Right lobe of liver (tissue), 6 donors: ENCODE measurements around the gene ADAMTS14. TPM values are rescaled to one million over a fixed set of nuclear protein-coding genes. Genes with fewer than 3 reads are reported as not detected.

Source experiments
- ATAC-seq, 4 donors: fragments of 200-7000 bp; cut with Tn5 transposase; one replicate each; pipeline ENCODE4 v1.9.1; 2020; ENCODE audit warnings: mild to moderate bottlenecking in 4 of 4, moderate library complexity in 4 of 4
- DNase-seq, 3 donors: peaks; one replicate each; pipeline ENCODE4 v3.0.0-alpha.2; 2020
- H3K27ac ChIP-seq, 3 donors: fragments of 200-600 bp; one replicate each; pipeline ENCODE4 v1.8.0; 2022
- H3K27me3 ChIP-seq, 2 donors: fragments of 200-600 bp; one replicate each; pipeline ENCODE4 v1.8.0; 2022
- H3K36me3 ChIP-seq, 4 donors: fragments of 200-600 bp; sonication (generic) in 1 of 4; one replicate each; pipeline versions ENCODE4 v1.5.1 to v1.8.0; 2017 to 2022; ENCODE audit warnings: control low read depth in 1 of 4
- H3K4me1 ChIP-seq, 4 donors: fragments of 200-600 bp; sonication (generic) in 1 of 4; one replicate each; pipeline versions ENCODE4 v1.5.1 to v1.8.0; 2017 to 2022; ENCODE audit warnings: control low read depth in 1 of 4
- H3K4me3 ChIP-seq, 3 donors: fragments of 200-600 bp; one replicate each; pipeline ENCODE4 v1.8.0; 2022
- H3K9me3 ChIP-seq, 4 donors: fragments of 200-600 bp; sonication (generic) in 1 of 4; one replicate each; pipeline versions ENCODE4 v1.5.1 to v1.8.0; 2017 to 2022; ENCODE audit warnings: control low read depth in 1 of 4
- POLR2A ChIP-seq: fragments of 450-650 bp; IDR thresholded peaks from one replicate; pipeline ENCODE4 v1.6.1; 2017; ENCODE audit warnings: antibody characterized with exemption, mild to moderate bottlenecking
- WGBS: methylation state at CpG from one replicate; pipeline ENCODE4 v1.1.6; 2018; ENCODE audit warnings: low coverage, low lambda C conversion rate; ENCODE audit not compliant: insufficient coverage; ENCODE audit errors: missing lambda C conversion rate; 5-methylcytosine and 5-hydroxymethylcytosine counted together
- intact Hi-C, 2 donors: fragments of 100-400 bp; cut with DNase I; formaldehyde crosslinking; loops; one replicate each; pipeline versions ENCODE4 v1.11.2 to v1.14.1; 2022
- total RNA-seq, 6 experiments: library from RNA; depleted of rRNA in 2 of 6; stranded (reverse); fragments of >200 nt in 2 of 6; fragmentation: NEBNext Ultra II Directional in 3 of 6; extraction: Animal tissue kit (Norgen Biotek cat#: 25700) in 3 of 6; gene quantifications; one replicate each; pipeline versions ENCODE4 v1.1.0 to v1.2.4, GENCODE V29; 2016 to 2023
- TF ChIP-seq, protein P1 (sequence below), 4 donors: fragments of 200-600 bp in 3 of 4; fragments of 450-650 bp in 1 of 4; IDR thresholded peaks; one replicate each; pipeline versions ENCODE4 v1.5.1 to v1.8.0; 2016 to 2022; ENCODE audit warnings: antibody characterized with exemption in 4 of 4, mild to moderate bottlenecking in 2 of 4
- donor health status: DM: no; HTN: yes; CAD: no.
- donor health status: DM: no; HTN: no; CAD: no.
- donor health status: DM: no; HTN: no; CAD: no.
- donor health status: DM: no; HTN: yes; CAD: no.
- donor health status: DM: no; HTN: yes; CAD: no.

ADAMTS14 gene
- total RNA-seq, 6 experiments from 2014 or later, result 0.06 to 0.18 (median 0.11) TPM

DNA sequence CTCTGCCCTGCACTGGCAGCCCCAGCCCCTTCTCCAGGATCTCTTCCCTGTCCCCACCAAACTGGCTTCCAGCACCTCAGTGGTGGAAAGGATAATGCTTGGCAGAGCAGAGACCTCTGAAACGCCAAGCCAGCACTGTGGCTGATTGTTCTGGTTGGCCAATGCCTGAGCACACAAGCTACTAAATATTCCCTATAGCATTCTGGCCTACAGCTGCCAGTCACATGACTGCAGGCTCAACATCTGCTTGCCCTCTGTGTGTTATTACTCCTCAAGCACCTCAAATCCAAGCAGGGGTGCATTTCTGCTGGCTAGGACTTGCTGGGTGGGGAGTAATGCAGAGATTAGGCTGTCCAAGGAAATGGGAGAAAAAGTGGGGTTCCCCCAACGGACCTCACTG lies 106.8 kb downstream of the ADAMTS14 start:
- Histone ChIP-seq H3K4me1 (no peaks in the 10 kb centered on the region), H3K27ac (no peak overlapping the region), H3K27me3 (no peaks in the 10 kb centered on the region), H3K36me3 (no peaks in the 10 kb centered on the region), H3K9me3 (no peaks in the 10 kb centered on the region), H3K4me3 (no peak overlapping the region)
- TF ChIP-seq, protein P1, sequence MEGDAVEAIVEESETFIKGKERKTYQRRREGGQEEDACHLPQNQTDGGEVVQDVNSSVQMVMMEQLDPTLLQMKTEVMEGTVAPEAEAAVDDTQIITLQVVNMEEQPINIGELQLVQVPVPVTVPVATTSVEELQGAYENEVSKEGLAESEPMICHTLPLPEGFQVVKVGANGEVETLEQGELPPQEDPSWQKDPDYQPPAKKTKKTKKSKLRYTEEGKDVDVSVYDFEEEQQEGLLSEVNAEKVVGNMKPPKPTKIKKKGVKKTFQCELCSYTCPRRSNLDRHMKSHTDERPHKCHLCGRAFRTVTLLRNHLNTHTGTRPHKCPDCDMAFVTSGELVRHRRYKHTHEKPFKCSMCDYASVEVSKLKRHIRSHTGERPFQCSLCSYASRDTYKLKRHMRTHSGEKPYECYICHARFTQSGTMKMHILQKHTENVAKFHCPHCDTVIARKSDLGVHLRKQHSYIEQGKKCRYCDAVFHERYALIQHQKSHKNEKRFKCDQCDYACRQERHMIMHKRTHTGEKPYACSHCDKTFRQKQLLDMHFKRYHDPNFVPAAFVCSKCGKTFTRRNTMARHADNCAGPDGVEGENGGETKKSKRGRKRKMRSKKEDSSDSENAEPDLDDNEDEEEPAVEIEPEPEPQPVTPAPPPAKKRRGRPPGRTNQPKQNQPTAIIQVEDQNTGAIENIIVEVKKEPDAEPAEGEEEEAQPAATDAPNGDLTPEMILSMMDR (IDR thresholded peaks at IDR 0.05), result no peak
- TF ChIP-seq POLR2A, result no peak
- no CpG with 5 or more reads among the region's 2 CpGs for WGBS
- ATAC-seq (no peak), DNase-seq (no peak)
- intact Hi-C loops, result no loop called here

DNA sequence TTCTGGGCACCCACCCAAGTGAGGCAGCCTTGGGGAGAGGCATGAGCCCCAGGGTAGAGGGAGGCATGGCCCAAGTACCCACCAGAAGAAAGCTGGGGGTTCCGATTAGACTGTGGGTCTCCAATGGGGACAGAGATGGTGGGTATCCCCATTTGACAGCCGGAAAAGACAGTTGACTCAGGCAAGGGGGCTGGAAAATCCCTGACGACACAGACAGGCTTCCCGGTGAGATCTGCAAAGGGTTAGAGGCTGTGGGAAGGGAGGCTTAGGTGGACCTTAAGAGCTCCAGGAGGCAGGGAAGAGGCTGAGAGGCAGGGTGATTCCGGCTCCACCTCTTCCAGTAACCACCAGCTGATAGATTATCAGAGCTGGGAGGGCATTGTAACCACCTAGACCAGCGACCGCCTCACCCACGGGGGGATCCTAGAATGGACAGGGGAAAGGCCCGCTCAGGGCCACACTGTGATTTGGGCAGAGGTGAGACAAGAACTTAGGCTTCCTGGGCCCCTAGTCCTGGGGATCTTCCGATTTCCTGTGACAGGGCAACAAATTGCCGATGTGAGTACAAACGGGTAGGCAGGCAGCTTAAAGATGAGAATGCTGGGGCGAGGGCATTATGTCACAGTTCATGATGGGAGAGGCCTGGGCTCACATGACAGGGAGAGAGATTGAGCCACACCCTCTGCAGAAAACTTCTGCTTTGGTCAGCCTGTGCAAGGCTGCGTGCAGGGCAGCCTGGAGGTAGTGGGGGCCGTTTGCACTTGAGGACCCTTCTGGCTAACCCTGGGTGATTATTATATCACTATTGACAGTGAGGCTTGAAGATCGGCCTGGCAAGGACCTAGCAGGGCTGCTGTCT lies 107.4 kb downstream of the ADAMTS14 start:
- ATAC-seq, result peak; percentile 36 to 69 (median 58)
- 75% methylated on average over 7 of the region's 16 CpGs for WGBS
- Histone ChIP-seq H3K27me3 (no peaks in the 10 kb centered on the region), H3K9me3 (no peaks in the 10 kb centered on the region), H3K4me1 (no peaks in the 10 kb centered on the region), H3K27ac (no peak overlapping the region), H3K4me3 (no peak overlapping the region), H3K36me3 (no peaks in the 10 kb centered on the region)
- no peak for TF ChIP-seq POLR2A
- TF ChIP-seq, protein P1 (IDR thresholded peaks at IDR 0.05), result no peak
- no peak for DNase-seq
- intact Hi-C loops, result no loop called here

DNA sequence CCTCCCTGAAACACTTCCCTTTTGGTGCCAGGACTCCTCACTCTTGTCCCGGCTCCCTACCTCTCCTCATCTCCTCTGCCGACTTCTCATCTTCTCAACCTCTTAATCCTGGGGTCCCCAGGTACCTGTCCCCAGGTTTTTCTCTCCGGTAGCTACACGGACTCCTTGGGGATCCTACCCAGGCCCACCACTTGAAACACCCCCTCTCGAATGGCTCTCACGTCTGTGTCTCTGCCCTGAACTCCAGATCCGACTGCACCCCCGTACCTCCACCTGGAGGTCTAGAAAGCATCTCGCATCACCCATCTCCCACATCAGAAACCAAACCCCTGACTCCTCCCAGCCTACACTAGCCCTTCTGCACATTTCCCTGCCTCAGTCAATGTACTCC lies 108.1 kb downstream of the ADAMTS14 start:
- Histone ChIP-seq H3K4me1 (no peaks in the 10 kb centered on the region), H3K36me3 (no peaks in the 10 kb centered on the region), H3K27me3 (no peaks in the 10 kb centered on the region), H3K4me3 (no peak overlapping the region), H3K9me3 (no peaks in the 10 kb centered on the region), H3K27ac (no peak overlapping the region)
- WGBS, result 76% methylated on average over 3 of the region's 9 CpGs
- no peak for TF ChIP-seq POLR2A
- TF ChIP-seq, protein P1 (IDR thresholded peaks at IDR 0.05), result no peak
- DNase-seq (no peak), ATAC-seq (no peak)
- intact Hi-C loops, result no loop called here

DNA sequence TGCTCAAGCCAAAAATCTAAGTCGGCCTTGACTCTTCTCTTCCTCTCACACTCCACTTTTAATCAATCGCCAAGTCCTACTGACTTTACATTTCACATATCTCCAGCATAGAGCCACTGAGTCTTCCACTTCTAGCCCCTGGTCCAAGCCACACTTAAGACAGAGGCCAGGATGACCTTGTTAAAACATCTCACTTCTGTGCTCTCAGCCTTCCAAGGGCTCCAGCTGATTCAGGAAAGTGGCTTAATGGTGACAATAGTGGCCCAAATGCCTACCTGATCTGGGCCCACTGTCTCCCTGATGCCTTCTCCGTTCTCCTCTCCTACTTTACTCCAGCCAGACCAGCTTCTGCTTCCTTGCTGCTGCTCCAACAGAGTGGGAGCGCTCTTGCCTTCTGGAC lies 108.5 kb downstream of the ADAMTS14 start:
- Histone ChIP-seq H3K9me3 (no peaks in the 10 kb centered on the region), H3K27me3 (no peaks in the 10 kb centered on the region), H3K27ac (no peak overlapping the region), H3K4me1 (no peaks in the 10 kb centered on the region), H3K4me3 (no peak overlapping the region), H3K36me3 (no peaks in the 10 kb centered on the region)
- DNase-seq, result no peak
- intact Hi-C loops, result no loop called here
- TF ChIP-seq POLR2A, result no peak
- TF ChIP-seq, protein P1 (IDR thresholded peaks at IDR 0.05), result no peak
- no peak for ATAC-seq
- 87% methylated on average over 2 of the region's 4 CpGs for WGBS
